Measurements from ENCODE around the gene DPH1. TPM values are rescaled to one million over a fixed set of nuclear protein-coding genes. Genes with fewer than 3 reads are reported as not detected.

The DPH1 gene
- total RNA-seq, 2 donors from 2014 or later = 30.5 to 38.0 TPM

DNA sequence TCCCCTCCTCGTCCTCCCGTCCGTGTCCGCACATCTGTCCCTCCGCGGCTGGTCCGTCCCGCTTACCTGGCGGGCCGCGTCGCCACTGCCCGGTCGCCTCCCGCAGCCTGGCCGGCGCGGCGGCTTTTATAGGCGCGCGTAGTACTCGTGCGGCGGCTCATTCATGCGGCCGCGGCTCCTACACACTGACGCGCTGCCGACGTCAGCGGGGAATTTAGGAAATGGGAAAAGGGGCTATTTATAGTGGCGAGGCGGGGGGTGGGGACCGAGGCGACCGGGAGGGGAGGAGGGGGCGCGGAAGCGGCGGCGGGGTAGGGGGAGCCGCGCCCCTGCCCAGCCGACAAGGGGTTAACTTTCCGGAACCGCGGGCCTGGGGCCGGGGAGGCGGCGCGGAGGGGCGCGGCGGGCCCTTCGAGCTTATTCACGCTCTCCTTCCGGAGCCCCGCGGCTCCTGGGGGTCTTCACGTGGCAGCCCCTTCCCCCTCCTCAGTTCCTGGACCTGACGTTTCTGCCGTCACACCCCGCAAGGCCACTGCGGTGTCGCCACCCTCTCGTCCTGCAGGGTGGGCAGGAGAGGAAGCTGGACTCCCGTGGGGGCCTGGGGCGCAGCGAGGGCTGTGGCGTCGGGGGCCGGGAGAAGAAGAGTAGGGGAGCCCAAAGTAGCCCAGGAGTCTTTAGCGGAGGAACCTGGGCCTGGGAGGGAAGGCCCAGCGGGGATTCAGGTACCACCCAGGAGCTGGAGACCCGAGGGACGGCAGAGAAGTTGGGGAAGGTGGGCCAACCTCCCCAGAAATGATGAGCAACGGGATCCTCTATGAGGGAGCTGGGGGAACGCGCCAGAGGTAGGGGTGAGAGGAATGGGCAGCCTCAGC, 21.3 kb downstream of the DPH1 start:
- no peaks in the 10 kb centered on the region for H3K9me3 Mint-ChIP-seq
- H3K36me3 Mint-ChIP-seq = no peaks in the 10 kb centered on the region
- DNase-seq (ENCODE audit: low spot score in 2 of 2) (no peak), ATAC-seq (no peak)
- no peak overlapping the region for H3K27ac Mint-ChIP-seq

DNA sequence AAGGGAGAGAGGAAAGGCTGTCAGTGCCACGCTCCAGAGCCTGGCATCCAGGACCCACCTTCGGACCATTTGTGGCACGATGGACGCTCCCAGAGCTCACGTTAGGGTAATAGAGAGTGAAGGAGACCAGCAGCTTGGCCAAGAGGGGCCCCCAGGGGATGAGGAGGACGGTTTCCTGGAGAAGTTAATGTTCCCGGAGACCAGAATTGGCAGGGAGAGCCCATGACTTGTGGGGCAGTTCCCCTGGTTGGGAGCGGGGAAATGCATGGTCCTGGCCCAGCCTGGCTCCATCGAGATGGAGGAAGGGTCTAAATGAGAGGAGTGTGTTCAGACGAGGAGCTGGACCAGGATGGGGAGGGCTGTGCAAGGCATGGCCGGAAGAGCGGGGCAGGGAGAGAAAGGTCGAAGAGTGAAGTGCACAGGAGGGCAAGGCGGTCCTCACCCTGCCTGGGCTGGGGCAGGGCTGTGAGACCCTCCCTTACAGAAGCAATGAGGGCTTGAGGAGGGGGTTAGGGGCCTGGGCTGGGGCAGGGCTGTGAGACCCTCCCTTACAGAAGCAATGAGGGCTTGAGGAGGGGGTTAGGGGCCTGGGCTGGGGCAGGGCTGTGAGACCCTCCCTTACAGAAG, 22.1 kb downstream of the DPH1 start:
- ATAC-seq (no peak), DNase-seq (ENCODE audit: low spot score in 2 of 2) (no peak)
- H3K9me3 Mint-ChIP-seq = no peaks in the 10 kb centered on the region
- no peaks in the 10 kb centered on the region for H3K36me3 Mint-ChIP-seq
- H3K27ac Mint-ChIP-seq = peak overlapping the region in 1 of 2 donors; percentile 26

- no peaks in the 10 kb centered on the region for H3K9me3 Mint-ChIP-seq
- peak; percentile 30 to 32 for ATAC-seq
- peak overlapping the region in 1 of 2 donors; percentile 61 for H3K27ac Mint-ChIP-seq
- H3K36me3 Mint-ChIP-seq = no peaks in the 10 kb centered on the region
- peak; percentile 84 to 86 for DNase-seq (ENCODE audit: low spot score in 2 of 2)
Observed at GRCh38 chr17:2053380-2054261, 23.7 kb downstream of the DPH1 start.

- DNase-seq (ENCODE audit: low spot score in 2 of 2) (peak in 1 of 2 donors; percentile 82), ATAC-seq (peak in 1 of 2 donors; percentile 49)
- Mint-ChIP-seq H3K36me3 (peaks cover 0 to under 1% of the 10 kb centered on the region in 2 donors), H3K27ac (peak overlapping the region; percentile 29 to 61), H3K9me3 (no peaks in the 10 kb centered on the region)
Observed at GRCh38 chr17:2054262-2054511, 24.2 kb downstream of the DPH1 start.

- ATAC-seq = peak; percentile 61 to 64
- peak; percentile 90 for DNase-seq (ENCODE audit: low spot score in 2 of 2)
- H3K27ac Mint-ChIP-seq = peak within 1 kb of the TSS; percentile 61 to 70
- H3K36me3 Mint-ChIP-seq = peaks cover 5% of the 10 kb centered on the region in 2 donors
- H3K9me3 Mint-ChIP-seq = no peaks in the 10 kb centered on the region
Observed at GRCh38 chr17:2054512-2055291, 24.7 kb downstream of the DPH1 start, which contains the start of gene HIC1. HIC1 (plus strand) TSS chr17:2055103; CDS start chr17:2056691, 1,588 bp downstream.

GRCh38 chr17:2055292-2056205, 25.6 kb downstream of the DPH1 start:
- DNase-seq (ENCODE audit: low spot score in 2 of 2) (peak in 1 of 2 donors; percentile 35), ATAC-seq (peak in 1 of 2 donors; percentile 9)
- H3K9me3 Mint-ChIP-seq = no peaks in the 10 kb centered on the region
- peaks cover 11 to 13% of the 10 kb centered on the region in 2 donors for H3K36me3 Mint-ChIP-seq
- H3K27ac Mint-ChIP-seq = no peak overlapping the region

DNA sequence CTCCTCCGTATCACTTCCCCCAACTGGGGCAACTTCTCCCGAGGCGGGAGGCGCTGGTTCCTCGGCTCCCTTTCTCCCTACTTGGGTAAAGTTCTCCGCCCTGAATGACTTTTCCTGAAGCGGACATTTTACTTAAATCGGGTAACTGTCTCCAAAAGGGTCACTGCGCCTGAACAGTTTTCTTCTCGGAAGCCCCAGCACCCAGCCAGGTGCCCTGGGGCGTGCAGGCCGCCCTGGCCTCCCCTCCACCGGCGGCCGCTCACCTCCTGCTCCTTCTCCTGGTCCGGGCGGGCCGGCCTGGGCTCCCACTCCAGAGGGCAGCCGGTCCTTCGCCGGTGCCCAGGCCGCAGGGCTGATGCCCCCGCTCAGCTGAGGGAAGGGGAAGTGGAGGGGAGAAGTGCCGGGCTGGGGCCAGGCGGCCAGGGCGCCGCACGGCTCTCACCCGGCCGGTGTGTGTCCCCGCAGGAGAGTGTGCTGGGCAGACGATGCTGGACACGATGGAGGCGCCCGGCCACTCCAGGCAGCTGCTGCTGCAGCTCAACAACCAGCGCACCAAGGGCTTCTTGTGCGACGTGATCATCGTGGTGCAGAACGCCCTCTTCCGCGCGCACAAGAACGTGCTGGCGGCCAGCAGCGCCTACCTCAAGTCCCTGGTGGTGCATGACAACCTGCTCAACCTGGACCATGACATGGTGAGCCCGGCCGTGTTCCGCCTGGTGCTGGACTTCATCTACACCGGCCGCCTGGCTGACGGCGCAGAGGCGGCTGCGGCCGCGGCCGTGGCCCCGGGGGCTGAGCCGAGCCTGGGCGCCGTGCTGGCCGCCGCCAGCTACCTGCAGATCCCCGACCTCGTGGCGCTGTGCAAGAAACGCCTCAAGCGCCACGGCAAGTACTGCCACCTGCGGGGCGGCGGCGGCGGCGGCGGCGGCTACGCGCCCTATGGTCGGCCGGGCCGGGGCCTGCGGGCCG, 26.5 kb downstream of the DPH1 start:
- Mint-ChIP-seq H3K9me3 (no peaks in the 10 kb centered on the region), H3K36me3 (peaks cover 15% of the 10 kb centered on the region in 2 donors), H3K27ac (peak overlapping the region in 1 of 2 donors; percentile 87)
- ATAC-seq = no peak
- DNase-seq (ENCODE audit: low spot score in 2 of 2) = peak; percentile 57 to 73

DNA sequence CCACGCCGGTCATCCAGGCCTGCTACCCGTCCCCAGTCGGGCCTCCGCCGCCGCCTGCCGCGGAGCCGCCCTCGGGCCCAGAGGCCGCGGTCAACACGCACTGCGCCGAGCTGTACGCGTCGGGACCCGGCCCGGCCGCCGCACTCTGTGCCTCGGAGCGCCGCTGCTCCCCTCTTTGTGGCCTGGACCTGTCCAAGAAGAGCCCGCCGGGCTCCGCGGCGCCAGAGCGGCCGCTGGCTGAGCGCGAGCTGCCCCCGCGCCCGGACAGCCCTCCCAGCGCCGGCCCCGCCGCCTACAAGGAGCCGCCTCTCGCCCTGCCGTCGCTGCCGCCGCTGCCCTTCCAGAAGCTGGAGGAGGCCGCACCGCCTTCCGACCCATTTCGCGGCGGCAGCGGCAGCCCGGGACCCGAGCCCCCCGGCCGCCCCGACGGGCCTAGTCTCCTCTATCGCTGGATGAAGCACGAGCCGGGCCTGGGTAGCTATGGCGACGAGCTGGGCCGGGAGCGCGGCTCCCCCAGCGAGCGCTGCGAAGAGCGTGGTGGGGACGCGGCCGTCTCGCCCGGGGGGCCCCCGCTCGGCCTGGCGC, 27.3 kb downstream of the DPH1 start:
- Mint-ChIP-seq H3K36me3 (peaks cover 15% of the 10 kb centered on the region in 2 donors), H3K27ac (no peak overlapping the region), H3K9me3 (no peaks in the 10 kb centered on the region)
- ATAC-seq = no peak
- no peak for DNase-seq (ENCODE audit: low spot score in 2 of 2)

DNA sequence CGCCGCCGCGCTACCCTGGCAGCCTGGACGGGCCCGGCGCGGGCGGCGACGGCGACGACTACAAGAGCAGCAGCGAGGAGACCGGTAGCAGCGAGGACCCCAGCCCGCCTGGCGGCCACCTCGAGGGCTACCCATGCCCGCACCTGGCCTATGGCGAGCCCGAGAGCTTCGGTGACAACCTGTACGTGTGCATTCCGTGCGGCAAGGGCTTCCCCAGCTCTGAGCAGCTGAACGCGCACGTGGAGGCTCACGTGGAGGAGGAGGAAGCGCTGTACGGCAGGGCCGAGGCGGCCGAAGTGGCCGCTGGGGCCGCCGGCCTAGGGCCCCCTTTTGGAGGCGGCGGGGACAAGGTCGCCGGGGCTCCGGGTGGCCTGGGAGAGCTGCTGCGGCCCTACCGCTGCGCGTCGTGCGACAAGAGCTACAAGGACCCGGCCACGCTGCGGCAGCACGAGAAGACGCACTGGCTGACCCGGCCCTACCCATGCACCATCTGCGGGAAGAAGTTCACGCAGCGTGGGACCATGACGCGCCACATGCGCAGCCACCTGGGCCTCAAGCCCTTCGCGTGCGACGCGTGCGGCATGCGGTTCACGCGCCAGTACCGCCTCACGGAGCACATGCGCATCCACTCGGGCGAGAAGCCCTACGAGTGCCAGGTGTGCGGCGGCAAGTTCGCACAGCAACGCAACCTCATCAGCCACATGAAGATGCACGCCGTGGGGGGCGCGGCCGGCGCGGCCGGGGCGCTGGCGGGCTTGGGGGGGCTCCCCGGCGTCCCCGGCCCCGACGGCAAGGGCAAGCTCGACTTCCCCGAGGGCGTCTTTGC, 28.0 kb downstream of the DPH1 start:
- peak overlapping the region in 1 of 2 donors; percentile 18 for H3K27ac Mint-ChIP-seq
- H3K36me3 Mint-ChIP-seq = peaks cover 15% of the 10 kb centered on the region in 2 donors
- no peaks in the 10 kb centered on the region for H3K9me3 Mint-ChIP-seq
- ATAC-seq (no peak), DNase-seq (ENCODE audit: low spot score in 2 of 2) (no peak)

DNA sequence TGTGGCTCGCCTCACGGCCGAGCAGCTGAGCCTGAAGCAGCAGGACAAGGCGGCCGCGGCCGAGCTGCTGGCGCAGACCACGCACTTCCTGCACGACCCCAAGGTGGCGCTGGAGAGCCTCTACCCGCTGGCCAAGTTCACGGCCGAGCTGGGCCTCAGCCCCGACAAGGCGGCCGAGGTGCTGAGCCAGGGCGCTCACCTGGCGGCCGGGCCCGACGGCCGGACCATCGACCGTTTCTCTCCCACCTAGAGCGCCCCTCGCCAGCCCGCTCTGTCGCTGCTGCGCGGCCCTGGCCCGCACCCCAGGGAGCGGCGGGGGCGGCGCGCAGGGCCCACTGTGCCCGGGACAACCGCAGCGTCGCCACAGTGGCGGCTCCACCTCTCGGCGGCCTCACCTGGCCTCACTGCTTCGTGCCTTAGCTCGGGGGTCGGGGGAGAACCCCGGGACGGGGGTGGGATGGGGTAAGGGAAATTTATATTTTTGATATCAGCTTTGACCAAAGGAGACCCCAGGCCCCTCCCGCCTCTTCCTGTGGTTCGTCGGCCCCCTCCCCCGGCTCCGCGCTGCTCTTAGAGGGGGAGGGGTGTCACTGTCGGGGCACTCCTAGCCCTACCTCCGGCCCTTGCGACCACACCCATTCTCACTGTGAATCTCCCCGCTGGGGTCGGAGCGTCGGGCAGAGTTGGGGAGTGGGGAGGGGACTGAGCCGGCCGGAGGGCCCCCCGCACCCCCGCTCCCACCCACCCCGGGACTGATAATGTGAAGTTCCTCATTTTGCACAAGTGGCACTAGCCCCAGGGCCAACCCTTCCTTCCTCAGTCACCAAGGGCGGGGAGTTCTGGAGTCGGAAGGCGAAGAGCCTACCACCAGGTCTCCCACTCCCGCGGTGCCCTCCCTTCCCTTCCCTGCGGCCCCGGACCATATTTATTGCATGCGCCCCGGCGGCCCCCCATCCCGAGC, 28.9 kb downstream of the DPH1 start:
- DNase-seq (ENCODE audit: low spot score in 2 of 2) = peak; percentile 75 to 81
- H3K36me3 Mint-ChIP-seq = peaks cover 18 to 21% of the 10 kb centered on the region in 2 donors
- ATAC-seq = peak in 1 of 2 donors; percentile 6
- peak overlapping the region; percentile 35 to 98 for H3K27ac Mint-ChIP-seq
- no peaks in the 10 kb centered on the region for H3K9me3 Mint-ChIP-seq

GRCh38 chr17:2059547-2060384, 29.8 kb downstream of the DPH1 start:
- ATAC-seq (no peak), DNase-seq (ENCODE audit: low spot score in 2 of 2) (no peak)
- Mint-ChIP-seq H3K36me3 (peaks cover 27 to 30% of the 10 kb centered on the region in 2 donors), H3K27ac (peak overlapping the region; percentile 54 to 98), H3K9me3 (no peaks in the 10 kb centered on the region)

GRCh38 chr17:2060385-2060658, 30.4 kb downstream of the DPH1 start:
- no peak for DNase-seq (ENCODE audit: low spot score in 2 of 2)
- no peaks in the 10 kb centered on the region for H3K9me3 Mint-ChIP-seq

More at GRCh38 chr17:2060385-2060658, 30.4 kb downstream of the DPH1 start:
- no peak for ATAC-seq
- Mint-ChIP-seq H3K27ac (peak overlapping the region; percentile 54 to 79), H3K36me3 (peaks cover 27 to 32% of the 10 kb centered on the region in 2 donors)
